Measurements from ENCODE around the gene SP5. TPM values are rescaled to one million over a fixed set of nuclear protein-coding genes. Genes with fewer than 3 reads are reported as not detected.
"Not testable (repeated sequence)": the region's sequence is repeated elsewhere in the genome, so short reads cannot be mapped to it uniquely, and the experiment has no call there.

SP5 gene
- total RNA-seq, 1 experiment from 2014 or later: 10.1 TPM

- DNase-seq: no peak
- Histone ChIP-seq H3K4me3 (ENCODE audit: insufficient read depth, low read depth, low read length) (no peak overlapping the region), H3K36me3 (replicated peaks; ENCODE audit: control insufficient read depth, insufficient read depth, low read length) (no peaks in the 10 kb centered on the region), H3K27me3 (ENCODE audit: control insufficient read depth, insufficient read depth, low read length) (no peaks in the 10 kb centered on the region)
These were observed 24.4 kb downstream of the SP5 start for GRCh38 chr2:170739507-170740046.

DNA sequence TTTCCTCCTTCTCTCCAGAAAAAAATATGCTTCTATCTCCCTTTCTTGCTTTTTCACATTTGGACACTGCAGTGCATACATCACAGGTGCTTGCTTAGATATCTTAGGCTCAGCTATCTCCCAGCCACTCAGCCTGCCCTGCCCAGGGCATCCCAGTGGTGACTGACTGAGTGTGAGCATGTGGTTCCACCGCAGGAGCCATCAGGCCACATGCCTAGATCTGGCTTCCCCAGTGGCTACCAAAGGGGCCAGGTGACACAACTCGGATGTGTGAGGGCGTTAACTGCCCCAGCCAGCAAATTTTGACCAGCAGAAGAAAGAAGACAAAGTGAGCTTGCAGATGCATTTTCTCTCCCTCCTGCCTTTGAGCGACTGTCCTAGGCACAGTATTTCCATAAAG is 25.5 kb downstream of the SP5 start:
- H3K36me3 ChIP-seq (replicated peaks; ENCODE audit: control insufficient read depth, insufficient read depth, low read length): no peaks in the 10 kb centered on the region
- H3K4me3 ChIP-seq (ENCODE audit: insufficient read depth, low read depth, low read length): no peak overlapping the region
- DNase-seq: no peak
- H3K27me3 ChIP-seq (ENCODE audit: control insufficient read depth, insufficient read depth, low read length): no peaks in the 10 kb centered on the region

GRCh38 chr2:170742000-170742399 is 26.9 kb downstream of the SP5 start:
- H3K27me3 ChIP-seq (ENCODE audit: control insufficient read depth, insufficient read depth, low read length): no peaks in the 10 kb centered on the region
- no peak for DNase-seq
- H3K36me3 ChIP-seq (replicated peaks; ENCODE audit: control insufficient read depth, insufficient read depth, low read length): no peaks in the 10 kb centered on the region
- no peak overlapping the region for H3K4me3 ChIP-seq (ENCODE audit: insufficient read depth, low read depth, low read length)

- no peaks in the 10 kb centered on the region for H3K27me3 ChIP-seq (ENCODE audit: control insufficient read depth, insufficient read depth, low read length)
- no peak for DNase-seq
- H3K36me3 ChIP-seq (replicated peaks; ENCODE audit: control insufficient read depth, insufficient read depth, low read length): no peaks in the 10 kb centered on the region
- no peak overlapping the region for H3K4me3 ChIP-seq (ENCODE audit: insufficient read depth, low read depth, low read length)
These were observed 27.9 kb downstream of the SP5 start for GRCh38 chr2:170742896-170743529.

DNA sequence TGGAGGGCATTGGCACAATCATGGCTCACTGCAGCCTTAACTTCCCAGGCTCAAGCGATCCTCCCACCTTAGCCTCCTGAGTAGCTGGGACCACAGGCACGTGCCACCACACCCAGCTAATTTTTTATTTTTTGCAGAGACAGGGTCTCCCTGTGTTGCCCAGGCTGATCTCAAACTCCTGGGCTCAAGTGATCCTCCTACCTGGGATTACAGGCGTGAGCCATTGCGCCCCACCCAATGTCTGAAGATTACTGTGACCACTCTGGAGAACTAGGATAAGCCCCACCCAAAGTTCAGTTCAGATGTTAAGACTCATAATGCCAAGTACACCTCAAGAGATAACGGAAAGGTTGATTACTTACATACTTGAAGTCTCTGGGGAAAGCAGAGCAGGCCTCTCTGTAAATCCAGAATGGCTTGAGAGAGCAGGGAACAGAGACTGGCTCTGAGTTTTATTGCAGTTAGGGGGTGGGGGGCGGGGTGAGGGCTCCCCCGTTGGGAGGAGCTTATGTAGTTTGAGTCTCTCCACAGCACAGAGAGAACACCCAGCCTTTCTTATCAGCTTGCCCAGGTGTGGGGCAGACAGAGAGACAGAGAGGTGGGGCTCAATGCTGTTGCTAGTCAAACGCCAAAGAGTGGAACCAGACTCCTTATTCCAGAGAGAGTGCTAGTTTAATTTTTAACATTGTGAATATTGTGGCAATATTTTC is 28.5 kb downstream of the SP5 start:
- Histone ChIP-seq H3K4me3 (ENCODE audit: insufficient read depth, low read depth, low read length) (no peak overlapping the region), H3K36me3 (replicated peaks; ENCODE audit: control insufficient read depth, insufficient read depth, low read length) (no peaks in the 10 kb centered on the region), H3K27me3 (ENCODE audit: control insufficient read depth, insufficient read depth, low read length) (no peaks in the 10 kb centered on the region)
- DNase-seq: peak; percentile 33

GRCh38 chr2:170744248-170745002 is 29.3 kb downstream of the SP5 start:
- no peak for DNase-seq
- Histone ChIP-seq H3K27me3 (ENCODE audit: control insufficient read depth, insufficient read depth, low read length) (no peaks in the 10 kb centered on the region), H3K4me3 (ENCODE audit: insufficient read depth, low read depth, low read length) (no peak overlapping the region), H3K36me3 (replicated peaks; ENCODE audit: control insufficient read depth, insufficient read depth, low read length) (no peaks in the 10 kb centered on the region)

- DNase-seq: no peak
- H3K27me3 ChIP-seq (ENCODE audit: control insufficient read depth, insufficient read depth, low read length): no peaks in the 10 kb centered on the region
- H3K36me3 ChIP-seq (replicated peaks; ENCODE audit: control insufficient read depth, insufficient read depth, low read length): no peaks in the 10 kb centered on the region
- no peak overlapping the region for H3K4me3 ChIP-seq (ENCODE audit: insufficient read depth, low read depth, low read length)
These were observed 30.2 kb downstream of the SP5 start for GRCh38 chr2:170745305-170745704.

GRCh38 chr2:170747921-170748320 is 32.8 kb downstream of the SP5 start:
- Histone ChIP-seq H3K27me3 (ENCODE audit: control insufficient read depth, insufficient read depth, low read length) (no peaks in the 10 kb centered on the region), H3K36me3 (replicated peaks; ENCODE audit: control insufficient read depth, insufficient read depth, low read length) (no peaks in the 10 kb centered on the region), H3K4me3 (ENCODE audit: insufficient read depth, low read depth, low read length) (no peak overlapping the region)
- DNase-seq: no peak

GRCh38 chr2:170751555-170751954 is 36.4 kb downstream of the SP5 start:
- not testable (repeated sequence) for H3K36me3 ChIP-seq (replicated peaks; ENCODE audit: control insufficient read depth, insufficient read depth, low read length); DNase-seq; H3K27me3 ChIP-seq (ENCODE audit: control insufficient read depth, insufficient read depth, low read length); H3K4me3 ChIP-seq (ENCODE audit: insufficient read depth, low read depth, low read length)

DNA sequence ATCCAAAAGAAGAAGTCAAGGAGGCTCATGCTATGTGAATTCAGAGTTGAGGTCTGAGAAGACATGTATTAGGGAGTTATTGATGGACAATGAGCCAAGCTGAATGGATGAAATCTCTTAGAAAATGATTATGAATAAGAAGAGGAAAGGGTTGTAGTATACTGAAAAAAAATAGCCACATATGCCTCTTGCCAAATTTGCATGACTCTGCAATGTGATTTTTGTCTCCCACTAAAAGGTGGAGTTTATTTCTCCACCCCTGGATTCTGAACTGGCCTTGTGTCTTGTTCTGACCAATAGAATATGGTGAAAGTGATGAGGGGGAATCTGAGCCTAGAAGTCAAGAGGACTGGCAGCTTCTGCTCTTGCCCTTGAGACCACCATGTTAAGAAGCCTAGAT is 46.4 kb downstream of the SP5 start:
- Histone ChIP-seq H3K4me3 (ENCODE audit: insufficient read depth, low read depth, low read length) (no peak overlapping the region), H3K36me3 (replicated peaks; ENCODE audit: control insufficient read depth, insufficient read depth, low read length) (no peaks in the 10 kb centered on the region), H3K27me3 (ENCODE audit: control insufficient read depth, insufficient read depth, low read length) (no peaks in the 10 kb centered on the region)
- no peak for DNase-seq

- no peak overlapping the region for H3K4me3 ChIP-seq (ENCODE audit: insufficient read depth, low read depth, low read length)
- no peak for DNase-seq
- no peaks in the 10 kb centered on the region for H3K27me3 ChIP-seq (ENCODE audit: control insufficient read depth, insufficient read depth, low read length)
- no peaks in the 10 kb centered on the region for H3K36me3 ChIP-seq (replicated peaks; ENCODE audit: control insufficient read depth, insufficient read depth, low read length)
These were observed 47.6 kb downstream of the SP5 start for GRCh38 chr2:170762760-170763159.

- Histone ChIP-seq H3K4me3 (ENCODE audit: insufficient read depth, low read depth, low read length) (no peak overlapping the region), H3K36me3 (replicated peaks; ENCODE audit: control insufficient read depth, insufficient read depth, low read length) (no peaks in the 10 kb centered on the region), H3K27me3 (ENCODE audit: control insufficient read depth, insufficient read depth, low read length) (no peaks in the 10 kb centered on the region)
- DNase-seq: no peak
These were observed 48.1 kb downstream of the SP5 start for GRCh38 chr2:170763232-170763631.

- no peak overlapping the region for H3K4me3 ChIP-seq (ENCODE audit: insufficient read depth, low read depth, low read length)
- no peak for DNase-seq
- H3K27me3 ChIP-seq (ENCODE audit: control insufficient read depth, insufficient read depth, low read length): no peaks in the 10 kb centered on the region
- H3K36me3 ChIP-seq (replicated peaks; ENCODE audit: control insufficient read depth, insufficient read depth, low read length): no peaks in the 10 kb centered on the region
These were observed 49.7 kb downstream of the SP5 start for GRCh38 chr2:170764880-170765261.

GRCh38 chr2:170766693-170767092 is 51.6 kb downstream of the SP5 start:
- H3K36me3 ChIP-seq (replicated peaks; ENCODE audit: control insufficient read depth, insufficient read depth, low read length): no peaks in the 10 kb centered on the region
- no peak overlapping the region for H3K4me3 ChIP-seq (ENCODE audit: insufficient read depth, low read depth, low read length)
- DNase-seq: no peak
- peaks cover under 1% of the 10 kb centered on the region; the same call in 1 of the 2 replicates for H3K27me3 ChIP-seq (ENCODE audit: control insufficient read depth, insufficient read depth, low read length)
